ENCODE measurements around the gene MAN2C1.

DNA sequence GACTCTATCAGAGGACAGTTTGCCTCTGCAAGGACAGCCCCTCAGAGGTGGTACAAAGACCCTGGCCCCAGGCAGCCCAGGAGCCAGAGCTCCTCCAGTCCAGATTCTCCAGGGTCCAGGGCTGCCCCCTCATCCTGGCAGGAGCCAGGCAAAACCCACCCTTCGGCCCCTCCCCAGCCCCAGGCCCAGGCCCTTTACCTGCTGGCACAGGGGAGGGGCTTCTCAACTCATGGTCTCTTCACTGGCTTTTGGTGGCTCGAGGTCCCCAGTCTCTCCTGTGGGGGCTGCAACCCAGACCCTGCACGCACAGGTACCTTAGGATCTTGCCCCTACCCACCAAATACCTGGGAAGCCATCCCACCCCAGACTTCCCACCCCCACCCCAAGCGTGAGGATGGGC is 13.0 kb downstream of the MAN2C1 start:
- TF ChIP-seq, protein P1, sequence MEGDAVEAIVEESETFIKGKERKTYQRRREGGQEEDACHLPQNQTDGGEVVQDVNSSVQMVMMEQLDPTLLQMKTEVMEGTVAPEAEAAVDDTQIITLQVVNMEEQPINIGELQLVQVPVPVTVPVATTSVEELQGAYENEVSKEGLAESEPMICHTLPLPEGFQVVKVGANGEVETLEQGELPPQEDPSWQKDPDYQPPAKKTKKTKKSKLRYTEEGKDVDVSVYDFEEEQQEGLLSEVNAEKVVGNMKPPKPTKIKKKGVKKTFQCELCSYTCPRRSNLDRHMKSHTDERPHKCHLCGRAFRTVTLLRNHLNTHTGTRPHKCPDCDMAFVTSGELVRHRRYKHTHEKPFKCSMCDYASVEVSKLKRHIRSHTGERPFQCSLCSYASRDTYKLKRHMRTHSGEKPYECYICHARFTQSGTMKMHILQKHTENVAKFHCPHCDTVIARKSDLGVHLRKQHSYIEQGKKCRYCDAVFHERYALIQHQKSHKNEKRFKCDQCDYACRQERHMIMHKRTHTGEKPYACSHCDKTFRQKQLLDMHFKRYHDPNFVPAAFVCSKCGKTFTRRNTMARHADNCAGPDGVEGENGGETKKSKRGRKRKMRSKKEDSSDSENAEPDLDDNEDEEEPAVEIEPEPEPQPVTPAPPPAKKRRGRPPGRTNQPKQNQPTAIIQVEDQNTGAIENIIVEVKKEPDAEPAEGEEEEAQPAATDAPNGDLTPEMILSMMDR (IDR thresholded peaks at IDR 0.05): no peak
- TF ChIP-seq POLR2AphosphoS5 (IDR thresholded peaks at IDR 0.05): no peak
- TF ChIP-seq POLR2A (IDR thresholded peaks at IDR 0.05): no peak
